Stimulated activated CD4-positive, alpha-beta T cell treated with anti-CD3 and anti-CD28 coated beads, Interleukin-1b, Interleukin-23, amount 100 ng/mL, for 24 hours (primary cell): ENCODE results near the gene LRRIQ3.

ENCODE experiments used
- DNase-seq, 4 experiments: peaks; one replicate each; pipeline ENCODE4 v3.0.0-alpha.2; 2020; ENCODE audit warnings: low read depth in 4 of 4, low spot score in 1 of 4

LRRIQ3 gene

DNA sequence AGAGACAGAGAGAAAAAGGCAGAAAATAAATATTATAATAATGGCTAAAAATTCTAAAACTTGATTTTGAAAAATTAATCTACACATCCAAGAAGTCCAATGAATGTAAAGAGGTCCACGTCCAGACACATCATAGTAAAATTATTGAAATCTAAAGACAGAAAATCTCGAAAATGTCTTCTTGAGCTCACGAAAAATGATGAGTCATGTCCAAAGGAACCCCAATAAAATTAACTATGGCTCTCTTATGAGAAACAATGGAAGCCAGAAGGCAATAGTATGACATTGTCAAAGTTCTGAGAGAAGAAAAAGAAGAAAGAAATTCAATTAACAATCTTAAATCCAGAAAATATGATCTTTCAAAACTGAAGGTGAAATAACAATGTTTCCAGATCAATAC lies 84.6 kb downstream of the LRRIQ3 start:
- no peak for DNase-seq

- DNase-seq: no peak
These were observed 90.6 kb downstream of the LRRIQ3 start for GRCh38 chr1:74107394-74107793.

- DNase-seq: no peak
These were observed 106.6 kb downstream of the LRRIQ3 start for GRCh38 chr1:74091371-74091770.

DNA sequence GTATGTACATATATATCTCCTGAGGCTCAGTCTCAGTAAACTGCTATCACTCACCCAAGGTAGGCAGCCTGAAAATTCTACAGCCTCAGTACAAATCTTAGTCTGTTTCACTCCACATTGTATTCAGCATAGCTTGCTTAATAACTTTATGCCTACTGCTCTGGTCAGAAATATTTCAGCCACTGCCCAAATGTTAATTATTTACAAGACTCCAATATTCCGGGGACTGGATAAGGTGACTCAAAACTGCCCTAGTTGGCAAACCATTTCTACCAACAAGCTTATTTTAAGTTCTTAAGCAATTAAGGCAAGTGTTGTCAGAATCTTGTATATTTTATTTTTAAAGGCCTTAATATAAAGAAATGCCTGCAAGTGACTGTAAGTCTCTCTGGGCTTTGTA lies 114.8 kb downstream of the LRRIQ3 start:
- no peak for DNase-seq

GRCh38 chr1:74065081-74065480 lies 132.9 kb downstream of the LRRIQ3 start:
- DNase-seq: no peak

- DNase-seq: no peak
These were observed 140.3 kb downstream of the LRRIQ3 start for GRCh38 chr1:74057719-74058118.

DNA sequence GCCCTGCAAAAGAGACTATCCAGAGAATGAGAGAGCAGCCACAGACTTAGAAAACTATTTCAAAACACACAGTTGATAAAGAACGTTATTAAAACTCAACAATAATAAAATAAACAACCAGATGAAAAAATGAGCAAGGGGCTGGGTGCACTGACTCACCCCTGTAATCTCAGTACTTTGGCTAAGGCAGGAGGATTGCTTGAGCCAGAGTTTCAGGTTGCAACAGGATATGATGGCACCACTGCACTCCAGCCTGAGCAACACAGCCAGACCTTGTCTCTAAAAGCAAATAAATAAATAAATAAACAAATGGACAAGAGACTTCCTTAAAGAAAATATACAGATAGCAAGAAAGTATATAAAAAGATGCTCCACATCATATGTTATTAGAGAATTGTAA lies 144.6 kb downstream of the LRRIQ3 start:
- no peak for DNase-seq

DNA sequence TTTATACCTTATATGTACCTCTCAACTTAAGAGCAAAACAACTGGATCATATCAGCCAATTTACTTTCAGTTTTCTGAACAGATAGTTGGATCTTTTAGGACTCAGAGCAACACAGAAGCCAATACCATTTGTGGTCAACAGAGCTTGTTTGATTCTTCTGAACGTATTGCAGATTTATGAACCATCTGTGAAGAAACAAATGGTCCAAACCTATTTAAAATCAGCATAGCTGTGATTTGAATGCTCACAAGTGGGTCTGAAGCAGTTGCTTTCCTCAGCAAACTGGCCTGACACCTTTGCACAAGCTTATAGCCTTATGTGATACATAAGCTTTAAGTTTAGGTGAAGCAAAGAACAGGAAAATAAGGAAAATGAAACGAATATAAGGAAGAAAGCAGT lies 147.6 kb downstream of the LRRIQ3 start:
- DNase-seq: no peak

DNA sequence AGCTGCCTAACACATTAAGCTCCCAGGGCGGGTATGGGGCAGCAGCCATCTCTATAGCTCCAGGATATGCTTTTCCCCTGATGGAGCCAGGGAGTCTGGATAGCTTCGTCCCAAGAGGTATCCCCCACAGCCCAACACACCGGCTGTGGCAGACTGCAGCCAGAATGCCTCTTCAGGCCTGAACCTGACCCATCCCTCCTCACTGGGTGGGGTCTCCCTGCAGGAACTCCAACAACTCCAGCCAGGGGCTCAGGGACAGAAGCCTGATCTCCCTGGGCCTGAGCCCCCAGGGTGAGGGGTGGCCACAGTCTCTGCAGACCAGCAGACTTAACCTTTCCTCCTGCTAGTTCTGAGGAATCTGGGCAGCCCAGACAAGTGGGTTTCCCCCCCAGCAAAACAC lies 159.9 kb downstream of the LRRIQ3 start:
- DNase-seq: no peak

DNA sequence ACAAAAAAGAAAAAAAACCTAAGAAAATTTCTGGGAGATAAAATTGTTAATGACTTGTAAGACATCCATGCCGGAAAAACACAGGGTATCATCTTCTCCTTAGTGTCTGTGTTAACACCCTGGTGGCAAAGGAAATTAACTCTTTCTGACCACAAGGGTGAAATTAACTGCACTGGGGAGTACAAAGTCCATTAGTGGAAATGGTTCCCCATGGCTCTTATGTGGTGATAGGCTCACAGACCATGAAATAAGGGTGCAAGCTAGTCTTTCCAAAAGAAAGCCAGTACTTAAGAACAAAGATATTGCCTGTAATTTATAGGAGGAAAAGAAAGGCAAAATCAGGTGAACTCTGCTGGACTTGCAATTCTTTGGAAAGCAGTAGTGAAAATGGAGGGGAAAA lies 185.4 kb downstream of the LRRIQ3 start:
- DNase-seq: no peak

GRCh38 chr1:74011736-74012135 lies 186.2 kb downstream of the LRRIQ3 start:
- DNase-seq: no peak

- DNase-seq: no peak
These were observed 187.8 kb downstream of the LRRIQ3 start for GRCh38 chr1:74010206-74010605.

GRCh38 chr1:74005533-74005932 lies 192.4 kb downstream of the LRRIQ3 start:
- no peak for DNase-seq

GRCh38 chr1:74003806-74004205 lies 194.2 kb downstream of the LRRIQ3 start:
- DNase-seq: no peak

GRCh38 chr1:73998348-73998959 lies 199.5 kb downstream of the LRRIQ3 start:
- DNase-seq: no peak

- DNase-seq: no peak
These were observed 217.5 kb downstream of the LRRIQ3 start for GRCh38 chr1:73980324-73981040.

DNA sequence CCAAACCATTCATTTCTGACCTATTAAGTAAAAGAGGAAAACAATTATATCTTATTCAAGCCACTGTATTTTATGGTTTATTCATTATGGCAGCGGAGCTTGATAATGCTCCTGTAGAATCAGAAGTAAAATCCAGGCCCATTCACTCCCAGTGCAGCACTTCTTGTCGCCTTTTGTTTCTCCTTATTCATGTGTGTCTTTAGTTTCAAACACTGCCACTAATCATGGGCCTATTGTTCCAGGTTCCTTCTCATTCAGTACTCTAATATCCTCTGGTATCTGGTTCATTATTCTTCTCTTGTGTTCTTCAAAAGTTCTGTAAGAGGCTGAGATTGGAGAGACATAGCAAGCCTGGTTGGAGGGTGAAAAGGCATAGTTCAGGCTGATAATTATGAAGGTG lies 218.3 kb downstream of the LRRIQ3 start:
- DNase-seq: no peak

DNA sequence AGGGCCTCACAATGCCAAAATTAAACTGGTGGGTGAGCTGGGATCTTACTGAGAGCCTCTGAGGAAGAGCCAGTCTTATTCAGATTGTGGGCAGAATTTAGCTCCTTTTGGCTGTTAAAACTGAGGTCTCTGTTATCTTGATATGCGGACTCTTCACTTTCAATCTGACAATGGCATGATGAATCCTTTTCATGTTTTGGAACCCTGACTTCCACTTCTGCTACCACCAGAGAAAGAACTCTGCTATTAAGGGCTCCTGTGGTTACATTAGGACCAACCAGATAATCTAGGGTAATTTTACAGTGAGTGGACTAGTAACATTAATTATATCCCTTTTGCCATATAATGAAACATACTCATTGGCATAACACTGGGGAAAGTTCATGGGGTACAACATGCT lies 219.0 kb downstream of the LRRIQ3 start:
- DNase-seq: no peak
